ENCODE data around the gene GPSM1. TPM values are rescaled to one million over a fixed set of nuclear protein-coding genes. Genes with fewer than 3 reads are reported as not detected.

GPSM1 gene
- total RNA-seq, 2 donors from 2014 or later, result 15.8 to 23.1 TPM

DNA sequence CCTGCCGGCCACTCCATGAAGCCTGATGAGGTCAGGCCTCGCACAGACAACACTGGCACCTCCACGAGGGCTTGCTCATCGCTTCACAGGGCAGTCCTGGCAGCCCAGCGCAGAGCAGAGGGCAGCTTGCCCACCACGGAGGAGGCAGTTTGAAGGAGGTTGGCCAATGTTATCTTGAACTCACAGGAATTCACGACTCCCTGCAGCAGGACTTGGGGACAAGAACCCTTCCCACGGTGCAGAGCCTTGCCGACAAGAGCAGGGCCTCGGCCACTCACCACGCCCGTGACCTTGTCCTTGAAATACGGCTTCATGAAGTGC, 67.6 kb downstream of the GPSM1 start:
- Histone ChIP-seq H3K27me3 (no peaks in the 10 kb centered on the region), H3K4me1 (peaks cover 19% of the 10 kb centered on the region), H3K27ac (no peak overlapping the region), H3K9me3 (no peaks in the 10 kb centered on the region), H3K4me3 (no peak overlapping the region), H3K36me3 (replicated peaks in 1 of 2; ENCODE audit: insufficient read depth in 1 of 2, low read depth in 2 of 2) (peaks cover 0 to 36% of the 10 kb centered on the region in 2 donors)
- intact Hi-C loops (cut with DNase I), result no loop called here
- ATAC-seq (no peak), DNase-seq (no peak)
- 77 to 83% methylated on average over 6 to 8 of the region's 13 CpGs for WGBS, 2 donors
- TF ChIP-seq POLR2A (IDR thresholded peaks at IDR 0.05), result no peak
- TF ChIP-seq, protein P1, sequence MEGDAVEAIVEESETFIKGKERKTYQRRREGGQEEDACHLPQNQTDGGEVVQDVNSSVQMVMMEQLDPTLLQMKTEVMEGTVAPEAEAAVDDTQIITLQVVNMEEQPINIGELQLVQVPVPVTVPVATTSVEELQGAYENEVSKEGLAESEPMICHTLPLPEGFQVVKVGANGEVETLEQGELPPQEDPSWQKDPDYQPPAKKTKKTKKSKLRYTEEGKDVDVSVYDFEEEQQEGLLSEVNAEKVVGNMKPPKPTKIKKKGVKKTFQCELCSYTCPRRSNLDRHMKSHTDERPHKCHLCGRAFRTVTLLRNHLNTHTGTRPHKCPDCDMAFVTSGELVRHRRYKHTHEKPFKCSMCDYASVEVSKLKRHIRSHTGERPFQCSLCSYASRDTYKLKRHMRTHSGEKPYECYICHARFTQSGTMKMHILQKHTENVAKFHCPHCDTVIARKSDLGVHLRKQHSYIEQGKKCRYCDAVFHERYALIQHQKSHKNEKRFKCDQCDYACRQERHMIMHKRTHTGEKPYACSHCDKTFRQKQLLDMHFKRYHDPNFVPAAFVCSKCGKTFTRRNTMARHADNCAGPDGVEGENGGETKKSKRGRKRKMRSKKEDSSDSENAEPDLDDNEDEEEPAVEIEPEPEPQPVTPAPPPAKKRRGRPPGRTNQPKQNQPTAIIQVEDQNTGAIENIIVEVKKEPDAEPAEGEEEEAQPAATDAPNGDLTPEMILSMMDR (IDR thresholded peaks at IDR 0.05), result no peak

DNA sequence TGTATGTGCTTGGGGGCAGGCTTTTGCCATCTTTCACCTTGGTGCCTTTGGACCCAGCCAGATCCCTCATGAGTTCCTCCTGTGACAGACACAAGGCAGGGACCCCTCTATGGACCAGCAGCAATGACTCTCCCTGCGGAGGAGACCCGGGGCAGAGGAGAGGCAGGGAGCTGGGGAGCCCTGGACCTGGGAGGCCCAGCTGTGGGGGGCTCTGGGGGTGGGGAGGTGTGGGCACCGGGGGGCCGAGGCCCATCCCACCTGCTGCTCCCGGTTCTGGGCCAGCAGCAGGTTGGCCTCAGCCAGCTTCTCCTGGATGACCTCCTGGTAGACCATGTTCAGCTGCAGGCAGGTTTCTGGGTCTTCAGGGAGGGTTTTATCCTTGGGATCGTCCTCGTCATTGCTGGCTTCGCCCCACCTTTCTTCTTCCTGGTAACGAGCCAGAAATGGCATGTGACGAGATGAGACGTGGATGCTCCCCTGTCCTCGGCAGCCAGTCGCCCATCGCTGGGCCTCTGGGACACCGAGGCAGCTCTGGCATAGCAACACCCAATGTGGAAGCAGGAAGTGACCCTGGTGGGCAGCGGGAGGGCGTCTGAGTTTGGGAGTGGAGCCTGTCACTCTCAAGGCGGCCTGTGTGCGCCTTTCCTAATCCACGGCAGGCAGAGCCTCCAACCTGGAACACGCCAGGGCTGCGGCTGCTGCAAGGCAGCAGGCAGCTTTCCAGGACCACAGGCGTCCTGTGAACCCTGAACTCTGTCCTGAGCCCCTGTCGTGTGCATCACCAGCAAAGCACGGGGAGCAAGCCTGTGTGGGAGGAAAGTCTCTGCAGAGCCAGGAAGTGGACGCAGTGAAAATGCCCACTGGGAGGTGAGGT, 68.2 kb downstream of the GPSM1 start:
- Histone ChIP-seq H3K36me3 (replicated peaks in 1 of 2; ENCODE audit: insufficient read depth in 1 of 2, low read depth in 2 of 2) (peaks cover 0 to 36% of the 10 kb centered on the region in 2 donors), H3K9me3 (no peaks in the 10 kb centered on the region), H3K4me3 (no peak overlapping the region), H3K27ac (no peak overlapping the region), H3K4me1 (peaks cover 24% of the 10 kb centered on the region), H3K27me3 (no peaks in the 10 kb centered on the region)
- 88 to 90% methylated on average over 10 to 26 of the region's 26 CpGs for WGBS, 2 donors
- intact Hi-C loops (cut with DNase I), result no loop called here
- no peak for DNase-seq
- ATAC-seq, result no peak
- TF ChIP-seq POLR2A (IDR thresholded peaks at IDR 0.05), result no peak
- TF ChIP-seq, protein P1 (IDR thresholded peaks at IDR 0.05), result no peak

DNA sequence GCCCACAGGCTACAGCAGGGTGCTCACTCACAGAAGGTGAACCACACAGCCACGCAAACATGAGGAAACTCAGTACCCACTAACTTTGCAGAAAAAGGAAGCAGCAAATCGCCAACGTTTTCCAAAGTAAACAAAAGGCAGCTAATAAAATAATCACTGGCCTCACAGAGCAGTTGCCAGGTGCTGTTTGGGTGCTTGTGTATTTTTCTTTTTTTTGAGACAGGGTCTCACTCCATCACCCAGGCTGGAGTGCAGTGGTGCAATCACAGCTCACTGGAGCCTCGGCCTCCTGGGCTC, 68.8 kb downstream of the GPSM1 start:
- intact Hi-C loops (cut with DNase I), result no loop called here
- Histone ChIP-seq H3K27ac (no peak overlapping the region), H3K4me3 (no peak overlapping the region), H3K4me1 (peaks cover 26% of the 10 kb centered on the region), H3K27me3 (no peaks in the 10 kb centered on the region), H3K9me3 (no peaks in the 10 kb centered on the region), H3K36me3 (replicated peaks in 1 of 2; ENCODE audit: insufficient read depth in 1 of 2, low read depth in 2 of 2) (peaks cover 0 to 36% of the 10 kb centered on the region in 2 donors)
- TF ChIP-seq, protein P1 (IDR thresholded peaks at IDR 0.05), result no peak
- TF ChIP-seq POLR2A (IDR thresholded peaks at IDR 0.05), result no peak
- DNase-seq (no peak), ATAC-seq (no peak)
- 52 to 57% methylated on average over 4 of the region's 4 CpGs for WGBS, 2 donors

DNA sequence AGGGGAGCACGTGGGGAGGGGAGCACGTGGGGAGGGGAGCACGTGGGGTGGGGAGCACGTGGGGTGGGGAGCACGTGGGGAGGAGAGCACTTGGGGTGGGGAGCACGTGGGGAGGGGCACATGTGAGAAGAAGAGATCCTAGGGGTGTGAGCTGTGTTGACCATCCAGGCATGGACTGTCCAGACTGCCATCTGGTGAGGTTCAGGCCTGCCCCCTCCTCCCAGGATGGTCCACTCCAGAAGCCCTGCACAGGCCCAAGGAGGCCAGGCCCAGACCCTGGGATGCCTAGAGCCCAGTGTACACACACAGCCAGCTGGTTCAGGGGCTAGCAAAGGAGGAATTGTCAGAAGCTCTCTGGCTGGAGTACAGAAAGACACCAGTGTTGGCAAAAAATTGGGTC, 70.3 kb downstream of the GPSM1 start:
- DNase-seq, result no peak
- intact Hi-C loops (cut with DNase I), result no loop called here
- ATAC-seq, result no peak

More for the DNA sequence above, 70.3 kb downstream of the GPSM1 start:
- peaks cover 0 to 29% of the 10 kb centered on the region in 2 donors for H3K36me3 ChIP-seq (replicated peaks in 1 of 2; ENCODE audit: insufficient read depth in 1 of 2, low read depth in 2 of 2)
- no peak overlapping the region for H3K4me3 ChIP-seq
- no peak overlapping the region for H3K27ac ChIP-seq
- TF ChIP-seq, protein P1 (IDR thresholded peaks at IDR 0.05), result no peak
- no peak for TF ChIP-seq POLR2A (IDR thresholded peaks at IDR 0.05)
- peaks cover 26% of the 10 kb centered on the region for H3K4me1 ChIP-seq
- H3K27me3 ChIP-seq, result no peaks in the 10 kb centered on the region
- H3K9me3 ChIP-seq, result no peaks in the 10 kb centered on the region
- 58 to 78% methylated on average over 6 of the region's 6 CpGs for WGBS, 2 donors
